Suprapubic skin (tissue), 4 donors: ENCODE measurements around the gene ASPRV1. TPM values are rescaled to one million over a fixed set of nuclear protein-coding genes. Genes with fewer than 3 reads are reported as not detected.

Source experiments
- DNase-seq, 2 donors: peaks; one replicate each; pipeline ENCODE4 v3.0.0-alpha.2; 2019; ENCODE audit warnings: low spot score in 2 of 2
- H3K27ac ChIP-seq: fragments of 200-600 bp; sonication (generic); one replicate; pipeline ENCODE4 v1.5.1; 2019
- H3K27me3 ChIP-seq: fragments of 200-600 bp; sonication (generic); one replicate; pipeline ENCODE4 v1.5.1; 2019
- H3K36me3 ChIP-seq: fragments of 200-600 bp; sonication (generic); one replicate; pipeline ENCODE4 v1.5.1; 2019
- H3K4me1 ChIP-seq: fragments of 200-600 bp; sonication (generic); one replicate; pipeline ENCODE4 v1.5.1; 2019
- H3K4me3 ChIP-seq: fragments of 200-600 bp; sonication (generic); one replicate; pipeline ENCODE4 v1.5.1; 2019; ENCODE audit warnings: mild to moderate bottlenecking
- H3K9me3 ChIP-seq: fragments of 200-600 bp; sonication (generic); one replicate; pipeline ENCODE4 v1.5.1; 2019
- EP300 ChIP-seq: sonication (generic); formaldehyde crosslinking; IDR thresholded peaks from one replicate; pipeline ENCODE4 v1.6.1; 2017; ENCODE audit warnings: antibody characterized with exemption
- POLR2A ChIP-seq, 2 donors: fragments of 450-650 bp; IDR thresholded peaks; one replicate each; pipeline ENCODE4 v1.6.1; 2017; ENCODE audit warnings: antibody characterized with exemption in 2 of 2, mild to moderate bottlenecking in 2 of 2, moderate library complexity in 2 of 2
- POLR2AphosphoS5 ChIP-seq, 3 donors: sonication (generic); formaldehyde crosslinking; IDR thresholded peaks; one replicate each; pipeline ENCODE4 v1.6.1; 2017; ENCODE audit warnings: antibody characterized with exemption in 3 of 3
- WGBS: methylation state at CpG from one replicate; pipeline ENCODE4 v1.1.5; 2018; 5-methylcytosine and 5-hydroxymethylcytosine counted together
- total RNA-seq, 4 donors: library from RNA; depleted of rRNA; stranded (reverse); fragments of >200 nt; gene quantifications; one replicate each; pipeline ENCODE4 v1.1.0, GENCODE V29; 2016
- TF ChIP-seq, protein P1 (sequence below), 2 donors: fragments of 200-600 bp in 1 of 2; fragments of 450-650 bp in 1 of 2; sonication (generic) in 1 of 2; IDR thresholded peaks; one replicate each; pipeline ENCODE4 v1.5.1; 2016 to 2019; ENCODE audit warnings: antibody characterized with exemption in 2 of 2, mild to moderate bottlenecking in 1 of 2, moderate library complexity in 1 of 2

The ASPRV1 gene
- total RNA-seq, 4 donors from 2014 or later, result 45.3 to 805 (median 558) TPM

DNA sequence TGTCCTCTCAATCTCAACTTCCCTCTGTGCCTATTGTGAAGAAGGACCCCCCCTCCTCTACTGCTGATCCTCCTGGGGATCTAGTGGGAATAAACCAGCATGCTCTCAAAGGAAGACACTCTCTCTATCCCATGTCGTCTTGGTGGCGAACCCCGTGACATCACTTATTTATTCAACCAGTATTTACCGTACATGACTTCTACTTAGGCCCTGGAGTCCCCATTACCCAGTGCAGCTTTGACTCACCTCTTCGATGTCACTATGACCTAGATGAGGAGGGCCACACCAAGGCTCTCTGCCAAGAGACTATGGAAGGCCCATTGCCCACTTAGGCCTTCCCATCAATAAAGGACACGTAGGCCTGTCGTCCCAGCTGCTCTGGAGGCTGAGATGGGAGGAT is 16.7 kb downstream of the ASPRV1 start:
- H3K27me3 ChIP-seq, result peaks cover 4% of the 10 kb centered on the region
- no peak overlapping the region for H3K4me3 ChIP-seq
- TF ChIP-seq EP300 (no peak), POLR2AphosphoS5 (IDR thresholded peaks at IDR 0.05) (no peak), POLR2A (IDR thresholded peaks at IDR 0.05) (no peak)
- TF ChIP-seq, protein P1, sequence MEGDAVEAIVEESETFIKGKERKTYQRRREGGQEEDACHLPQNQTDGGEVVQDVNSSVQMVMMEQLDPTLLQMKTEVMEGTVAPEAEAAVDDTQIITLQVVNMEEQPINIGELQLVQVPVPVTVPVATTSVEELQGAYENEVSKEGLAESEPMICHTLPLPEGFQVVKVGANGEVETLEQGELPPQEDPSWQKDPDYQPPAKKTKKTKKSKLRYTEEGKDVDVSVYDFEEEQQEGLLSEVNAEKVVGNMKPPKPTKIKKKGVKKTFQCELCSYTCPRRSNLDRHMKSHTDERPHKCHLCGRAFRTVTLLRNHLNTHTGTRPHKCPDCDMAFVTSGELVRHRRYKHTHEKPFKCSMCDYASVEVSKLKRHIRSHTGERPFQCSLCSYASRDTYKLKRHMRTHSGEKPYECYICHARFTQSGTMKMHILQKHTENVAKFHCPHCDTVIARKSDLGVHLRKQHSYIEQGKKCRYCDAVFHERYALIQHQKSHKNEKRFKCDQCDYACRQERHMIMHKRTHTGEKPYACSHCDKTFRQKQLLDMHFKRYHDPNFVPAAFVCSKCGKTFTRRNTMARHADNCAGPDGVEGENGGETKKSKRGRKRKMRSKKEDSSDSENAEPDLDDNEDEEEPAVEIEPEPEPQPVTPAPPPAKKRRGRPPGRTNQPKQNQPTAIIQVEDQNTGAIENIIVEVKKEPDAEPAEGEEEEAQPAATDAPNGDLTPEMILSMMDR (IDR thresholded peaks at IDR 0.05), result no peak
- WGBS, result 96% methylated on average over 7 of the region's 7 CpGs
- DNase-seq, result no peak
- peaks cover 7% of the 10 kb centered on the region for H3K4me1 ChIP-seq
- H3K36me3 ChIP-seq, result peaks cover 27% of the 10 kb centered on the region
- no peak overlapping the region for H3K27ac ChIP-seq
- no peaks in the 10 kb centered on the region for H3K9me3 ChIP-seq

DNA sequence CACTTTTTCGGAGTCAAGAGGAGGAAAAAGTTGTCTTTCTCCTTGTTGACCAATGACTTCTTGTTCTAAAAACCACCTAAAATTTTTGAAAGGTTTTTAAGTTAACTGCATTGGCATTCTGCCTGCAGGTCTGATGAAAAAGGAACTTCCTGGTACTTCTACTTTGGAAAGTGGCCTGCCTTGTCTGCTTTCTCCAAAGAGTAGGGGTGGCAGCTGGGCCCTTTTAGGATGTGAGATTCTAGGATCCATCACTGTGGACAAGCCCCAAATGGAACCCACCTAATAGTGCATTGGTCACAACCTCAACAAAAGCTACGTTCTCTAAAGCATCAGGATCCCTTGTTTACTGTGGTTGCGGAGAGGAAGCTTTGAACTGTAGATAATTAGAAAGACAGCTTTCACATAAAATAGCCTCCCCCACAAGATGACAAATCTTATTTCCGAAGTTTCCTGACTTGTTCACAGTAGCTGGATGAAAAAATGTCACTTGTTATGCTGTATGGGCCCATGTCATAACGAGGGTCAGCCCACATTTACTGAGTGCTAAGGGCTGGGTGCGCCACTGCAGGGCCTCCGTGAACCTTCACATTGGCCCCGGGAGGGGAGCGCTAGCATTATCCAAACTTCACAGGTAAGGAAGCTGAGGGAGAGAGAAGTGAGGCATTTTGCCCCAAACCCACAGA is 17.4 kb downstream of the ASPRV1 start:
- Histone ChIP-seq H3K9me3 (no peaks in the 10 kb centered on the region), H3K4me3 (no peak overlapping the region), H3K27me3 (peaks cover 4% of the 10 kb centered on the region), H3K4me1 (peaks cover 7% of the 10 kb centered on the region), H3K36me3 (peaks cover 35% of the 10 kb centered on the region), H3K27ac (no peak overlapping the region)
- WGBS, result 83% methylated on average over 9 of the region's 9 CpGs
- TF ChIP-seq POLR2A (IDR thresholded peaks at IDR 0.05), result no peak
- TF ChIP-seq, protein P1 (IDR thresholded peaks at IDR 0.05), result no peak
- no peak for TF ChIP-seq POLR2AphosphoS5 (IDR thresholded peaks at IDR 0.05)
- TF ChIP-seq EP300, result no peak
- DNase-seq, result no peak

- Histone ChIP-seq H3K27ac (no peak overlapping the region), H3K4me3 (no peak overlapping the region), H3K4me1 (peaks cover 4% of the 10 kb centered on the region), H3K36me3 (peaks cover 42% of the 10 kb centered on the region), H3K27me3 (no peaks in the 10 kb centered on the region), H3K9me3 (no peaks in the 10 kb centered on the region)
- DNase-seq, result no peak
- WGBS, result 81% methylated on average over 11 of the region's 11 CpGs
- TF ChIP-seq EP300, result no peak
These were observed 18.2 kb downstream of the ASPRV1 start for GRCh38 chr2:69943000-69943842.

DNA sequence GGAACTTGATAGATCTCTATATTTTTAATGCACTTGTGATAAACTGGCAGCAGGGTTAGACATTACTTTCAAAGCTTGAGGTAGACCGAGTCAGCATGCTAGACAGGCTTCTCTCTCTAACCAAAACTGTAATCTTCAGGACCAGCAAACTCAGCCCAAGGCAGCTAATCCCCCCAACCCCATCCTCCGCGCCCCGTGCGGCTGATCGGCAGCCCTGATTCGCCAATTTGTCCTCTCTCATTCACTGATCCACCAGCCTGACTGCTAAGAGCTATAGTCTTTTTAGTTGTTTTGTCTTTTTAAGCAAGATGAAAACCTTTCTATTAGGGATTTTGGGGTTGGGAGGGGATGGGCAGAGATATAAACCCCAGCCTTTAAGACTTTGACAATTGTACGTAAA is 20.7 kb downstream of the ASPRV1 start:
- Histone ChIP-seq H3K36me3 (peaks cover 67% of the 10 kb centered on the region), H3K27me3 (no peaks in the 10 kb centered on the region), H3K4me3 (no peak overlapping the region), H3K27ac (no peak overlapping the region), H3K9me3 (no peaks in the 10 kb centered on the region), H3K4me1 (no peaks in the 10 kb centered on the region)
- WGBS, result 92% methylated on average over 8 of the region's 8 CpGs
- no peak for DNase-seq
- TF ChIP-seq POLR2A (IDR thresholded peaks at IDR 0.05), result no peak
- TF ChIP-seq, protein P1 (IDR thresholded peaks at IDR 0.05), result no peak
- no peak for TF ChIP-seq POLR2AphosphoS5 (IDR thresholded peaks at IDR 0.05)
- TF ChIP-seq EP300, result no peak

GRCh38 chr2:69939722-69940121 is 21.7 kb downstream of the ASPRV1 start:
- Histone ChIP-seq H3K27me3 (no peaks in the 10 kb centered on the region), H3K36me3 (peaks cover 74% of the 10 kb centered on the region), H3K4me3 (no peak overlapping the region), H3K27ac (no peak overlapping the region), H3K4me1 (no peaks in the 10 kb centered on the region), H3K9me3 (no peaks in the 10 kb centered on the region)
- 88% methylated on average over 14 of the region's 14 CpGs for WGBS
- DNase-seq, result no peak
- TF ChIP-seq POLR2A (IDR thresholded peaks at IDR 0.05) (no peak), EP300 (no peak), POLR2AphosphoS5 (IDR thresholded peaks at IDR 0.05) (no peak)
- TF ChIP-seq, protein P1 (IDR thresholded peaks at IDR 0.05), result no peak
